CD14-positive monocyte (primary cell): ENCODE results near the gene BAD. TPM values are rescaled to one million over a fixed set of nuclear protein-coding genes. Genes with fewer than 3 reads are reported as not detected.
A peak's percentile ranks its signal among the peaks of the same experiment; 100 is the strongest.

Experiments
- DNase-seq, 3 donors: peaks; one replicate each; pipeline ENCODE4 v3.0.0-alpha.2; 2011 to 2022
- H2AFZ ChIP-seq: 2 replicates; pipeline ENCODE4 v1.6.0; 2012; ENCODE audit warnings: mild to moderate bottlenecking, low read depth, low read length, inconsistent platforms; ENCODE audit not compliant: insufficient read depth, poor library complexity, severe bottlenecking
- H3K27ac ChIP-seq, 2 donors: 1 replicate in 1 of 2; 2 replicates in 1 of 2; pipeline ENCODE4 v1.5.1; 2012 to 2013; ENCODE audit warnings: low read length in 2 of 2, control low read depth in 1 of 2, inconsistent platforms in 1 of 2, low read depth in 1 of 2, mild to moderate bottlenecking in 1 of 2
- H3K27me3 ChIP-seq, 2 donors: one replicate each; pipeline versions ENCODE4 v1.6.0 to v1.6.1; 2011 to 2013; ENCODE audit warnings: low read length in 2 of 2; ENCODE audit not compliant: control insufficient read depth in 2 of 2, insufficient read depth in 2 of 2
- H3K36me3 ChIP-seq, 2 donors: replicated peaks in 1 of 2; 1 replicate in 1 of 2; 2 replicates in 1 of 2; pipeline versions ENCODE4 v1.5.1 to v1.6.1; 2012 to 2013; ENCODE audit warnings: low read length in 2 of 2, control low read depth in 1 of 2, inconsistent platforms in 1 of 2, mild to moderate bottlenecking in 1 of 2; ENCODE audit not compliant: insufficient read depth in 2 of 2, control insufficient read depth in 1 of 2
- H3K4me1 ChIP-seq, 2 donors: 1 replicate in 1 of 2; 2 replicates in 1 of 2; pipeline versions ENCODE4 v1.5.1 to v1.6.1; 2012 to 2013; ENCODE audit warnings: low read length in 2 of 2, control low read depth in 1 of 2, inconsistent platforms in 1 of 2, mild to moderate bottlenecking in 1 of 2, moderate library complexity in 1 of 2; ENCODE audit not compliant: insufficient read depth in 2 of 2, control insufficient read depth in 1 of 2
- H3K4me2 ChIP-seq: replicated peaks from 2 replicates; pipeline ENCODE3; 2012; ENCODE audit warnings: low read length, moderate library complexity, mild to moderate bottlenecking; ENCODE audit not compliant: poor library complexity, severe bottlenecking; ENCODE audit errors: extremely low read depth
- H3K4me3 ChIP-seq, 3 experiments: fragments of 200-600 bp in 1 of 3; sonication (generic) in 1 of 3; replicated peaks in 1 of 3; 1 replicate in 2 of 3; 2 replicates in 1 of 3; pipeline ENCODE4 v1.5.1; 2011 to 2013; ENCODE audit warnings: low read length in 3 of 3, mild to moderate bottlenecking in 3 of 3, control low read depth in 2 of 3, low read depth in 2 of 3, inconsistent platforms in 1 of 3, moderate library complexity in 1 of 3
- H3K79me2 ChIP-seq: 2 replicates; pipeline ENCODE4 v1.6.0; 2012; ENCODE audit warnings: mild to moderate bottlenecking, control low read depth, inconsistent platforms, low read length, moderate library complexity; ENCODE audit not compliant: insufficient read depth
- H3K9ac ChIP-seq: 2 replicates; pipeline ENCODE4 v1.6.0; 2017; ENCODE audit warnings: low read length, mild to moderate bottlenecking; ENCODE audit not compliant: insufficient read depth, poor library complexity, severe bottlenecking
- H3K9me3 ChIP-seq, 2 donors: replicated peaks in 1 of 2; 1 replicate in 1 of 2; 2 replicates in 1 of 2; pipeline versions ENCODE4 v1.5.1 to v1.6.1; 2012 to 2013; ENCODE audit warnings: low read length in 2 of 2, control low read depth in 1 of 2; ENCODE audit not compliant: control insufficient read depth in 1 of 2, insufficient read depth in 1 of 2
- H4K20me1 ChIP-seq: 2 replicates; pipeline ENCODE4 v1.6.0; 2012; ENCODE audit warnings: mild to moderate bottlenecking, low read length, control low read depth, moderate library complexity; ENCODE audit not compliant: insufficient read depth
- H3K27ac Mint-ChIP-seq, 7 donors: one replicate each; pipeline ENCODE4 v1.8.0; 2020; ENCODE audit warnings: mild to moderate bottlenecking in 7 of 7, mixed read lengths in 7 of 7, moderate library complexity in 6 of 7, inconsistent platforms in 2 of 7
- H3K27me3 Mint-ChIP-seq, 3 donors: one replicate each; pipeline ENCODE4 v1.8.0; 2021 to 2022; ENCODE audit warnings: low read depth in 3 of 3, mild to moderate bottlenecking in 3 of 3, mixed read lengths in 3 of 3, moderate library complexity in 3 of 3, inconsistent platforms in 1 of 3
- H3K36me3 Mint-ChIP-seq, 2 donors: one replicate each; pipeline ENCODE4 v1.8.0; 2020; ENCODE audit warnings: mixed read lengths in 2 of 2, inconsistent platforms in 1 of 2, mild to moderate bottlenecking in 1 of 2
- H3K4me1 Mint-ChIP-seq: one replicate; pipeline ENCODE4 v1.8.0; 2020; ENCODE audit warnings: mild to moderate bottlenecking, mixed read lengths
- H3K4me3 Mint-ChIP-seq, 2 donors: one replicate each; pipeline ENCODE4 v1.8.0; 2020; ENCODE audit warnings: mild to moderate bottlenecking in 2 of 2, mixed read lengths in 2 of 2, moderate library complexity in 1 of 2
- H3K9me3 Mint-ChIP-seq, 7 donors: one replicate each; pipeline ENCODE4 v1.8.0; 2020 to 2022; ENCODE audit warnings: mixed read lengths in 7 of 7, mild to moderate bottlenecking in 6 of 7, moderate library complexity in 6 of 7, inconsistent platforms in 2 of 7
- CTCF ChIP-seq: fragments of 200-600 bp; IDR thresholded peaks from one replicate; pipeline ENCODE4 v1.8.0; 2022; ENCODE audit warnings: antibody characterized with exemption, mild to moderate bottlenecking
- WGBS: methylation state at CpG from one replicate; pipeline ENCODE4 v1.1.5; 2013; ENCODE audit warnings: missing lambda C conversion rate; ENCODE audit not compliant: insufficient coverage; 5-methylcytosine and 5-hydroxymethylcytosine counted together
- intact Hi-C, 2 donors: fragments of 100-400 bp; cut with micrococcal nuclease; formaldehyde crosslinking; loops; one replicate each; pipeline versions ENCODE4 v1.15.0 to v1.15.1; 2023
- polyA plus RNA-seq, 3 donors: library from polyadenylated mRNA; depleted of rRNA in 1 of 3; unstranded in 2 of 3; stranded (reverse) in 1 of 3; fragments of 300-500 nt in 2 of 3; fragments of >200 nt in 1 of 3; fragmentation: Illumina TruSeq in 2 of 3; gene quantifications; 1 replicate in 2 of 3; 2 replicates in 1 of 3; pipeline ENCODE4 v1.2.3, GENCODE V29; 2012 to 2021

The BAD gene
- polyA plus RNA-seq, 3 donors, result 21.1 to 63.2 (median 48.7) TPM

GRCh38 chr11:64232182-64232966 lies 52.1 kb downstream of the BAD start:
- H3K4me3 Mint-ChIP-seq, result no peak overlapping the region
- Histone ChIP-seq H3K9ac (no peak overlapping the region), H3K4me1 (peaks cover 41 to 62% of the 10 kb centered on the region in 2 donors), H3K27ac (no peak overlapping the region), H4K20me1 (no peaks in the 10 kb centered on the region), H3K27me3 (peaks cover 0 to 7% of the 10 kb centered on the region in 2 donors), H3K36me3 (no peaks in the 10 kb centered on the region), H2AFZ (no peak overlapping the region), H3K4me2 (no peak overlapping the region), H3K4me3 (peak overlapping the region in 1 of 3 experiments; percentile 82), H3K9me3 (no peaks in the 10 kb centered on the region), H3K79me2 (peaks cover 17% of the 10 kb centered on the region)
- H3K4me1 Mint-ChIP-seq, result peaks cover 47% of the 10 kb centered on the region
- 91% methylated on average over 15 of the region's 15 CpGs for WGBS
- H3K9me3 Mint-ChIP-seq, result peaks cover 0 to 8% (median 2%) of the 10 kb centered on the region in 7 donors
- intact Hi-C loops, result no loop called here
- no peak for DNase-seq
- H3K27ac Mint-ChIP-seq, result peak overlapping the region in 1 of 7 donors; percentile 64
- peaks cover 11 to 32% of the 10 kb centered on the region in 2 donors for H3K36me3 Mint-ChIP-seq
- TF ChIP-seq CTCF, result no peak
- peaks cover 11 to 21% (median 17%) of the 10 kb centered on the region in 3 donors for H3K27me3 Mint-ChIP-seq

GRCh38 chr11:64231546-64231945 lies 52.9 kb downstream of the BAD start:
- Mint-ChIP-seq H3K9me3 (peaks cover 0 to 8% (median 2%) of the 10 kb centered on the region in 7 donors), H3K4me1 (peaks cover 53% of the 10 kb centered on the region), H3K36me3 (peaks cover 6 to 28% of the 10 kb centered on the region in 2 donors), H3K4me3 (peak overlapping the region; percentile 87 to 92), H3K27ac (peak overlapping the region in 4 of 7 donors; percentile 35 to 95 (median 57)), H3K27me3 (peaks cover 11 to 21% (median 17%) of the 10 kb centered on the region in 3 donors)
- no peak for TF ChIP-seq CTCF
- WGBS, result 78% methylated on average over 4 of the region's 7 CpGs
- Histone ChIP-seq H3K36me3 (no peaks in the 10 kb centered on the region), H3K27ac (no peak overlapping the region), H3K27me3 (peaks cover 0 to 7% of the 10 kb centered on the region in 2 donors), H3K4me1 (peaks cover 48 to 68% of the 10 kb centered on the region in 2 donors), H3K79me2 (peaks cover 25% of the 10 kb centered on the region), H4K20me1 (no peaks in the 10 kb centered on the region), H3K4me2 (peak overlapping the region; percentile 98), H3K9ac (no peak overlapping the region), H2AFZ (no peak overlapping the region), H3K4me3 (peak overlapping the region in 1 of 3 experiments; percentile 82), H3K9me3 (no peaks in the 10 kb centered on the region)
- intact Hi-C loops, result no loop called here
- DNase-seq, result no peak
